MCF 10A (cell line): ENCODE measurements around the gene MYL5. TPM values are rescaled to one million over a fixed set of nuclear protein-coding genes. Genes with fewer than 3 reads are reported as not detected.

Source experiments
- BruUV-seq: library from RNA; stranded (reverse); fragments of 400-500 nt; replicated peaks from 2 replicates; lab custom pipeline; 2021; lab: Mats Ljungman, UMichigan
- CTCF ChIA-PET: fragments of 300-600 bp; sonication (Branson Sonifier 250); formaldehyde crosslinking; extraction: SDS; loops from one replicate; lab custom pipeline; 2021; ENCODE audit warnings: antibody characterized with exemption, inconsistent platforms; lab: Yijun Ruan, JAX
- POLR2A ChIA-PET: fragments of 300-600, 350-650 bp; sonication (Branson Sonifier 250); formaldehyde crosslinking; extraction: SDS; loops from one replicate; lab custom pipeline; 2020; ENCODE audit warnings: antibody characterized with exemption, inconsistent platforms; lab: Yijun Ruan, JAX
- DNase-seq: peaks from one replicate; pipeline ENCODE4 v3.0.0-alpha.2; 2018; ENCODE audit not compliant: unreplicated experiment
- H3K27ac Mint-ChIP-seq: one replicate; pipeline ENCODE4 v1.8.0; 2022; ENCODE audit warnings: mild to moderate bottlenecking, low read depth, mixed read lengths; ENCODE audit not compliant: unreplicated experiment
- H3K27me3 Mint-ChIP-seq: one replicate; pipeline ENCODE4 v1.8.0; 2022; ENCODE audit warnings: mixed read lengths; ENCODE audit not compliant: insufficient read depth, unreplicated experiment
- H3K36me3 Mint-ChIP-seq: one replicate; pipeline ENCODE4 v1.8.0; 2022; ENCODE audit warnings: mild to moderate bottlenecking, moderate library complexity, mixed read lengths; ENCODE audit not compliant: insufficient read depth, unreplicated experiment
- H3K4me1 Mint-ChIP-seq: one replicate; pipeline ENCODE4 v1.8.0; 2022; ENCODE audit warnings: mixed read lengths; ENCODE audit not compliant: insufficient read depth, unreplicated experiment
- H3K4me3 Mint-ChIP-seq: one replicate; pipeline ENCODE4 v1.8.0; 2022; ENCODE audit warnings: mild to moderate bottlenecking, moderate library complexity, mixed read lengths; ENCODE audit not compliant: unreplicated experiment
- H3K9me3 Mint-ChIP-seq: one replicate; pipeline ENCODE4 v1.8.0; 2022; ENCODE audit warnings: mixed read lengths; ENCODE audit not compliant: unreplicated experiment
- CTCF ChIP-seq: fragments of 200-600 bp; IDR thresholded peaks from one replicate; pipeline ENCODE4 v1.8.0; 2022; ENCODE audit warnings: antibody characterized with exemption, mild to moderate bottlenecking; ENCODE audit not compliant: unreplicated experiment
- intact Hi-C: fragments of 100-400 bp; cut with micrococcal nuclease; formaldehyde crosslinking; loops from 2 replicates; pipeline ENCODE4 v1.14.1; 2022
- total RNA-seq: library from RNA; stranded (reverse); gene quantifications from 2 replicates; pipeline ENCODE4 v1.2.3, GENCODE V29; 2022

Gene MYL5
- total RNA-seq, 1 experiment from 2014 or later = 32.9 TPM

GRCh38 chr4:706834-707598 is 32.7 kb downstream of the MYL5 start:
- peak overlapping the region; percentile 51 for H3K27ac Mint-ChIP-seq
- ChIA-PET CTCF (interaction anchor here (1.0 kb wide), 1 partner anchor 36 kb away, joined by 4 read pairs; no protein-coding TSS in a partner anchor), POLR2A (no interaction called here)
- TF ChIP-seq CTCF = no peak
- BruUV-seq = no TSS peak
- no peaks in the 10 kb centered on the region for H3K27me3 Mint-ChIP-seq
- peaks cover 19% of the 10 kb centered on the region for H3K4me1 Mint-ChIP-seq
- DNase-seq = no peak
- intact Hi-C loops = no loop called here
- H3K4me3 Mint-ChIP-seq = peak overlapping the region; percentile 61
- H3K9me3 Mint-ChIP-seq = no peaks in the 10 kb centered on the region
- H3K36me3 Mint-ChIP-seq = peaks cover 7% of the 10 kb centered on the region

DNA sequence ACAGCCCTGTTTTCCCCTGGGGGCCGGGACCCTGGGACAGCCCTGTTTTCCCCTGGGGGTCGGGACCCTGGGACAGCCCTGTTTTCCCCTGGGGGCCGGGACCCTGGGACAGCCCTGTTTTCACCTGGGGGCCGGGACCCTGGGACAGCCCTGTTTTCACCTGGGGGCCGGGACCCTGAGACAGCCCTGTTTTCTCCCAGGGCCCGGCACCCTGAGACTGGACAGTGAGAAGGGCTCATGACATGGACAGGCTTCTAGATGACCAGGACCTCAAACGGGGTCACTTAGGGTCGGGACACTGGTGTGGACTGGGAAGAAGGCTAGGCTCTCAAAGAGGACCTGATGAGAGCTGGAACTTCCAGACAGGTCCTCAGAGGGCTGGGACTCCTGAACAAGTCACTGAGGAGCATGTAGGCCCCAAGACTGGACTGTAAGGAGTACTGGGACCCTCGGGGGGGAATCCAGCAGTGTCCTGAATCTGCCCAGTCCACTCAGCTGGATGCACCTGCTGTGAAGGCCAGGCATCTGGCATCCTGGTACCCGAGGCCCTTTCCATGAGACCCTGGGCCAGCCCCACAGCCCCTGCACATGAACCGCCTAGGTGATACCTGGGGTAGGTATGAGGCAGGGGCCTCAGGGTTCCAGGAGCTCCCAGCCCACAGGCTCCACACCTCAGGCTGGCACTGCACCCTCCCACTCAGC is 33.7 kb downstream of the MYL5 start:
- peaks cover 7% of the 10 kb centered on the region for H3K36me3 Mint-ChIP-seq
- no peak for TF ChIP-seq CTCF
- CTCF ChIA-PET = interaction anchor here (0.6 to 1.0 kb wide), 4 partner anchors 35 to 1024 kb away, joined by 3 to 4 read pairs (median 3); no protein-coding TSS in a partner anchor
- no peak overlapping the region for H3K27ac Mint-ChIP-seq
- H3K4me3 Mint-ChIP-seq = no peak overlapping the region
- peaks cover 19% of the 10 kb centered on the region for H3K4me1 Mint-ChIP-seq
- intact Hi-C loops = no loop called here
- no peak for DNase-seq
- no TSS peak for BruUV-seq
- H3K27me3 Mint-ChIP-seq = no peaks in the 10 kb centered on the region
- POLR2A ChIA-PET = no interaction called here
- H3K9me3 Mint-ChIP-seq = no peaks in the 10 kb centered on the region

DNA sequence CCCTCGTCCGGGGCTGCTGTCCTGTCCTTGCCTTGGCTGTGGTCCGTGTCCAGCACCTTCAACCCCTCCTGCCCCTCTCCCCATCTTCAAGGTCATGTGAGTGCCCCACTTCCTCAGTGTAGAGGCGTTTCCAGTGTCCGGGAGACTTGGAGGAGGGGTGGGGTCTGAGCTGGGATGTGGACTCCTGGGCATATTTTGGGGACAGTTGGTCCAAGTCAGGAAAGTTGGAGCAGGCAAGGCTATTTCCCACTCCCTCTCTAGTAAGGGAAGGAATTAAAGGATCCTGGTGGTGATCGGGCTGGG is 34.2 kb downstream of the MYL5 start:
- Mint-ChIP-seq H3K36me3 (peaks cover 7% of the 10 kb centered on the region), H3K4me1 (peaks cover 19% of the 10 kb centered on the region), H3K27ac (no peak overlapping the region), H3K9me3 (no peaks in the 10 kb centered on the region), H3K27me3 (no peaks in the 10 kb centered on the region), H3K4me3 (no peak overlapping the region)
- POLR2A ChIA-PET = no interaction called here
- no TSS peak for BruUV-seq
- CTCF ChIA-PET = interaction anchor here (0.6 kb wide), 1 partner anchor 74 kb away, joined by 3 read pairs; no protein-coding TSS in a partner anchor
- TF ChIP-seq CTCF = no peak
- no peak for DNase-seq
- intact Hi-C loops = no loop called here

GRCh38 chr4:709348-709747 is 35.0 kb downstream of the MYL5 start:
- no peak for TF ChIP-seq CTCF
- BruUV-seq = TSS peak; percentile 36
- H3K36me3 Mint-ChIP-seq = peaks cover 13% of the 10 kb centered on the region
- H3K4me3 Mint-ChIP-seq = no peak overlapping the region
- DNase-seq = no peak
- no peak overlapping the region for H3K27ac Mint-ChIP-seq
- CTCF ChIA-PET = no interaction called here
- intact Hi-C loops = no loop called here
- H3K4me1 Mint-ChIP-seq = peaks cover 19% of the 10 kb centered on the region
- H3K27me3 Mint-ChIP-seq = no peaks in the 10 kb centered on the region
- H3K9me3 Mint-ChIP-seq = no peaks in the 10 kb centered on the region
- POLR2A ChIA-PET = interaction anchor here (1.4 kb wide), 1 partner anchor 36 kb away, joined by 3 read pairs; the partner anchor contains the start of genes ATP5ME and MYL5
